Testis (tissue), 3 donors: ENCODE data around the gene ADK. TPM values are rescaled to one million over a fixed set of nuclear protein-coding genes. Genes with fewer than 3 reads are reported as not detected.

Source experiments
- DNase-seq: peaks from one replicate; pipeline ENCODE4 v3.0.0-alpha.2; 2019
- H3K27ac ChIP-seq, 2 donors: fragments of 200-600 bp; sonication (generic); one replicate each; pipeline ENCODE4 v1.5.1; 2019
- H3K27me3 ChIP-seq: fragments of 200-600 bp; sonication (generic); one replicate; pipeline ENCODE4 v1.5.1; 2019
- H3K36me3 ChIP-seq: fragments of 200-600 bp; sonication (generic); one replicate; pipeline ENCODE4 v1.5.1; 2017; ENCODE audit warnings: low read depth; ENCODE audit errors: missing control alignments
- H3K4me1 ChIP-seq: fragments of 200-600 bp; sonication (generic); one replicate; pipeline ENCODE4 v1.5.1; 2019
- H3K4me3 ChIP-seq, 2 donors: fragments of 200-600 bp; sonication (generic); one replicate each; pipeline ENCODE4 v1.5.1; 2017 to 2019
- H3K9me3 ChIP-seq: fragments of 200-600 bp; sonication (generic); one replicate; pipeline ENCODE4 v1.5.1; 2017
- POLR2A ChIP-seq: fragments of 450-650 bp; IDR thresholded peaks from one replicate; pipeline ENCODE4 v1.6.1; 2017; ENCODE audit warnings: antibody characterized with exemption, mild to moderate bottlenecking, moderate library complexity
- WGBS, 2 donors: methylation state at CpG; one replicate each; pipeline ENCODE4 v1.1.5; 2018; 5-methylcytosine and 5-hydroxymethylcytosine counted together
- intact Hi-C: fragments of 100-400 bp; cut with DNase I; formaldehyde crosslinking; loops from one replicate; pipeline ENCODE4 v1.15.1; 2023; ENCODE audit warnings: low total_unique reads
- polyA plus RNA-seq: library from polyadenylated mRNA; stranded (reverse); fragments of 350-450 nt; fragmentation: Illumina TruSeq; extraction: RNeasy Lipid Tissue Mini Kit (QIAGEN cat#74804); gene quantifications from one replicate; pipeline ENCODE4 v1.2.3, GENCODE V29; 2014; ENCODE audit warnings: low read depth, low replicate concordance; ENCODE audit not compliant: insufficient read depth
- total RNA-seq, 2 donors: library from RNA; depleted of rRNA; stranded (reverse); fragments of >200 nt; gene quantifications; one replicate each; pipeline ENCODE4 v1.2.3, GENCODE V29; 2016
- TF ChIP-seq, protein P1 (sequence below), 3 experiments: fragments of 450-650 bp in 2 of 3; fragments of 200-600 bp in 1 of 3; sonication (generic) in 1 of 3; IDR thresholded peaks; one replicate each; pipeline ENCODE4 v1.5.1; 2016 to 2019; ENCODE audit warnings: antibody characterized with exemption in 3 of 3, mild to moderate bottlenecking in 2 of 3, moderate library complexity in 1 of 3

ADK gene
- total and polyA plus RNA-seq, 3 donors from 2014 or later: 23.3 to 61.8 (median 55.3) TPM

DNA sequence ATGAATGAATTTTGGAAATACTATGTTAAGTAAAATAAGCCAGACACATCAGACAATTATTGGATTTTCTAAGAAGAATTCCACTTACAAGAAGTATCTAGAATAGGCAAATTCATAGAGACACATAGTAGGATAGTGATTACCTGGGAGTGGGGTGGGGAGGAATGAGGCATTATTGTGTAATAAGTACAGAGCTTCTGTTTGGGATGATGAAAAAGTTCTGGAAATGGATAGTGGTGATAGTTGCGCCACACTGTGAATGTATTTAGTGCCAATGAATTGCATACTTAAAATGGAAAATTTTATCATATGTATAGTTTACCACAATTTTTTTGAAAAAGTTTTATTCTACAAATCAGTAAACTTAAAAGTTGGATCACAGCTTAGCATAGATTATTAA is 378.2 kb downstream of the ADK start:
- WGBS, 2 donors: 94 to 100% methylated on average over 1 of the region's 1 CpG
- TF ChIP-seq, protein P1, sequence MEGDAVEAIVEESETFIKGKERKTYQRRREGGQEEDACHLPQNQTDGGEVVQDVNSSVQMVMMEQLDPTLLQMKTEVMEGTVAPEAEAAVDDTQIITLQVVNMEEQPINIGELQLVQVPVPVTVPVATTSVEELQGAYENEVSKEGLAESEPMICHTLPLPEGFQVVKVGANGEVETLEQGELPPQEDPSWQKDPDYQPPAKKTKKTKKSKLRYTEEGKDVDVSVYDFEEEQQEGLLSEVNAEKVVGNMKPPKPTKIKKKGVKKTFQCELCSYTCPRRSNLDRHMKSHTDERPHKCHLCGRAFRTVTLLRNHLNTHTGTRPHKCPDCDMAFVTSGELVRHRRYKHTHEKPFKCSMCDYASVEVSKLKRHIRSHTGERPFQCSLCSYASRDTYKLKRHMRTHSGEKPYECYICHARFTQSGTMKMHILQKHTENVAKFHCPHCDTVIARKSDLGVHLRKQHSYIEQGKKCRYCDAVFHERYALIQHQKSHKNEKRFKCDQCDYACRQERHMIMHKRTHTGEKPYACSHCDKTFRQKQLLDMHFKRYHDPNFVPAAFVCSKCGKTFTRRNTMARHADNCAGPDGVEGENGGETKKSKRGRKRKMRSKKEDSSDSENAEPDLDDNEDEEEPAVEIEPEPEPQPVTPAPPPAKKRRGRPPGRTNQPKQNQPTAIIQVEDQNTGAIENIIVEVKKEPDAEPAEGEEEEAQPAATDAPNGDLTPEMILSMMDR (IDR thresholded peaks at IDR 0.05): no peak
- no peak for TF ChIP-seq POLR2A
- no peaks in the 10 kb centered on the region for H3K27me3 ChIP-seq
- H3K27ac ChIP-seq: no peak overlapping the region
- H3K4me3 ChIP-seq: no peak overlapping the region
- intact Hi-C loops: no loop called here
- H3K9me3 ChIP-seq: no peaks in the 10 kb centered on the region
- H3K4me1 ChIP-seq: no peaks in the 10 kb centered on the region
- DNase-seq: no peak
- H3K36me3 ChIP-seq: no peaks in the 10 kb centered on the region

DNA sequence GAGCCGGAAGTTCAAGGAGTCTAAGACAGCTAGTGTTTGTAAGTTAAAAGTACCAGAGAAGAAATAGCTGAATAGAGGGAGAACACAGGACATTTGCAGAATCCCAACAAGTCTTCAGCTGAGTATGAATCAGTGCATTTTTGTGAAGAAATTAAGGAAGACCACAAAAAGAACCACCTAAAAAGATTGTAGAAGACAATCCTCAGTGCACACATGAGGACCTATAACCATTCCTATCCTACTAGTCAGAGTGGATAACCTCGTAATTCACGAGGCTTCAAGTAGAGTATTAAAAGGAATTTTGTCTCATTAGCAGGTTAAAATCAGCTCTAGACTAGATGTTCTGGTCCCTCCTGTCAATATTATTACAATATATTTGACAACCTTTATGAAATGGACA is 380.0 kb downstream of the ADK start:
- Histone ChIP-seq H3K27ac (no peak overlapping the region), H3K9me3 (no peaks in the 10 kb centered on the region), H3K27me3 (no peaks in the 10 kb centered on the region), H3K4me1 (no peaks in the 10 kb centered on the region), H3K4me3 (no peak overlapping the region), H3K36me3 (no peaks in the 10 kb centered on the region)
- DNase-seq: no peak
- 96% methylated on average over 3 of the region's 3 CpGs for WGBS, 2 donors
- TF ChIP-seq, protein P1 (IDR thresholded peaks at IDR 0.05): no peak
- TF ChIP-seq POLR2A: no peak
- intact Hi-C loops: no loop called here

DNA sequence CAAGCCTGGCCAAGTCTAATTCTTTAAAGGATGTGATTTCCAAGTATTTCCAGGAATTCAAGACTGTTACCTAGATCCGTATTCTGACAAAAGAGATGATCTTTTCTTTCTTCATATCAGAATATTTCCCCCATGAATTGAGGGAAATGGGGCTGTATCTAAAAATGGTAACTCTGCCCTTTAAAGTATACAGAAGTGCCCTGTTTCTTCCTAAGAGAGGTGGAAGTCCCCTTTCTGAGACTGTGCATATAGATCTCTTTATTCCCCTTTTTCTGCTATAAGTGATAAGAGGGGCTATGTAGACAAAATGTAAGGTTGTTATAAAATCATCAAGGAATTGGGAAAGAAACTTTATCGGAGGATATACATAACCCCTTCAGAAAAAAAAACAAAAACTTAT is 388.3 kb downstream of the ADK start:
- WGBS, 2 donors: 90 to 96% methylated on average over 2 of the region's 2 CpGs
- Histone ChIP-seq H3K4me3 (no peak overlapping the region), H3K4me1 (no peaks in the 10 kb centered on the region), H3K9me3 (no peaks in the 10 kb centered on the region), H3K27me3 (no peaks in the 10 kb centered on the region), H3K36me3 (no peaks in the 10 kb centered on the region), H3K27ac (no peak overlapping the region)
- DNase-seq: no peak
- intact Hi-C loops: no loop called here
- TF ChIP-seq, protein P1 (IDR thresholded peaks at IDR 0.05): no peak
- TF ChIP-seq POLR2A: no peak

DNA sequence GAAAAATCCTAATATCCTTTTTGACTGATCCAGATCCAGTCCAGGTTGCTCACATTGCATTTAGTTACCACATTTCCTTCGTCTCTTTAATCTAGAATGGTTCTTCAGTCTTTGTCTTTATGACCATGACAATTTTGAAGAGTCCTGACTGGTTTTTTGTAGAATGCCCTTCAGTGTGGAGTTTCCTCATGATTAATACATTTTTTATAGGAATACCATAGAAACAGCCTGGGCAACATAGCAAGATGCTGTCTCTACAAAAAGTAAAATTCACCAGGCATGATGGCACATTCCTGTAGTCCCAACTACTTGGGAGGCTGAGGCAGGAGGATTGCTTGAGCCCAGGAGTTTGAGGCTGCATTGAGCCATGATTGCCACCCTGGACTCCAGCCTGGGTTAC is 390.4 kb downstream of the ADK start:
- H3K4me3 ChIP-seq: no peak overlapping the region
- DNase-seq: no peak
- no peaks in the 10 kb centered on the region for H3K27me3 ChIP-seq
- H3K36me3 ChIP-seq: no peaks in the 10 kb centered on the region
- H3K4me1 ChIP-seq: no peaks in the 10 kb centered on the region
- WGBS, 2 donors: 94 to 100% methylated on average over 1 of the region's 1 CpG
- TF ChIP-seq, protein P1 (IDR thresholded peaks at IDR 0.05): no peak
- TF ChIP-seq POLR2A: no peak
- no peaks in the 10 kb centered on the region for H3K9me3 ChIP-seq
- intact Hi-C loops: no loop called here
- no peak overlapping the region for H3K27ac ChIP-seq

DNA sequence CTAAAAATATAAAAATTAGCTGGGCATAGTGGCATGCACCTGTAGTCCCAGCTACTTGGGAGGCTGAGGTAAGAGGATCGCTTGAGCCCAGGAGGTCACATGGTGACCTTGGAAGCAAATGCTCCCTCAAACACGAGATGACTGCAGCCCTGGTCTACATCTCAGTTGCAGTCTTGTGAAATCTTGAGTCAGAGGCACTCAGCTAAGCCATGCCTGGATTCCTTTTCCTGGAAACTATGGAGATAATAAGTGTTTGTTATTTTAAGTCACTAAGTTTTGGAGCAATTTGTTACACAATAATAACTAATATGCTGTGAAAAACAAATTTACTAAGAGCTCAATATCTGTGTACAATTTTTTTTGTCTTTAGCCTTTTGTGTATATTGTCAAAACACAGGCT is 391.1 kb downstream of the ADK start:
- no peak overlapping the region for H3K4me3 ChIP-seq
- H3K27ac ChIP-seq: no peak overlapping the region
- DNase-seq: no peak
- no peaks in the 10 kb centered on the region for H3K27me3 ChIP-seq
- H3K36me3 ChIP-seq: no peaks in the 10 kb centered on the region
- intact Hi-C loops: no loop called here
- H3K9me3 ChIP-seq: no peaks in the 10 kb centered on the region
- WGBS, 2 donors: 54 to 61% methylated on average over 2 of the region's 2 CpGs
- TF ChIP-seq, protein P1 (IDR thresholded peaks at IDR 0.05): no peak
- TF ChIP-seq POLR2A: no peak
- no peaks in the 10 kb centered on the region for H3K4me1 ChIP-seq
